Mesothelial cell of epicardium (in vitro differentiated cells): ENCODE results near the gene GAK. TPM values are rescaled to one million over a fixed set of nuclear protein-coding genes. Genes with fewer than 3 reads are reported as not detected.

Experiments used
- DNase-seq, 2 experiments: peaks; one replicate each; pipeline ENCODE4 v3.0.0; 2021; ENCODE audit warnings: low spot score in 2 of 2; ENCODE audit not compliant: unreplicated experiment in 2 of 2
- H3K27ac Mint-ChIP-seq: 2 replicates; pipeline ENCODE4 v1.8.0; 2021; ENCODE audit warnings: mixed read lengths
- H3K27me3 Mint-ChIP-seq: 2 replicates; pipeline ENCODE4 v1.8.0; 2021; ENCODE audit warnings: low read depth, mixed read lengths
- H3K36me3 Mint-ChIP-seq: 2 replicates; pipeline ENCODE4 v1.8.0; 2021; ENCODE audit warnings: mixed read lengths
- H3K4me1 Mint-ChIP-seq: 2 replicates; pipeline ENCODE4 v1.8.0; 2021; ENCODE audit warnings: mixed read lengths
- H3K4me3 Mint-ChIP-seq: 2 replicates; pipeline ENCODE4 v1.8.0; 2021; ENCODE audit warnings: mild to moderate bottlenecking, moderate library complexity, mixed read lengths
- H3K9me3 Mint-ChIP-seq: 2 replicates; pipeline ENCODE4 v1.8.0; 2021; ENCODE audit warnings: mixed read lengths
- total RNA-seq: library from RNA; stranded (reverse); gene quantifications from 3 replicates; pipeline ENCODE4 v1.2.1, GENCODE V29; 2021
- TF ChIP-seq, protein P1 (sequence below): fragments of 200-600 bp; sonication (generic); IDR thresholded peaks from one replicate; pipeline ENCODE4 v1.5.0; 2021; ENCODE audit warnings: antibody characterized with exemption; ENCODE audit not compliant: unreplicated experiment

GAK gene
- total RNA-seq, 1 donor from 2014 or later, result 114 TPM

DNA sequence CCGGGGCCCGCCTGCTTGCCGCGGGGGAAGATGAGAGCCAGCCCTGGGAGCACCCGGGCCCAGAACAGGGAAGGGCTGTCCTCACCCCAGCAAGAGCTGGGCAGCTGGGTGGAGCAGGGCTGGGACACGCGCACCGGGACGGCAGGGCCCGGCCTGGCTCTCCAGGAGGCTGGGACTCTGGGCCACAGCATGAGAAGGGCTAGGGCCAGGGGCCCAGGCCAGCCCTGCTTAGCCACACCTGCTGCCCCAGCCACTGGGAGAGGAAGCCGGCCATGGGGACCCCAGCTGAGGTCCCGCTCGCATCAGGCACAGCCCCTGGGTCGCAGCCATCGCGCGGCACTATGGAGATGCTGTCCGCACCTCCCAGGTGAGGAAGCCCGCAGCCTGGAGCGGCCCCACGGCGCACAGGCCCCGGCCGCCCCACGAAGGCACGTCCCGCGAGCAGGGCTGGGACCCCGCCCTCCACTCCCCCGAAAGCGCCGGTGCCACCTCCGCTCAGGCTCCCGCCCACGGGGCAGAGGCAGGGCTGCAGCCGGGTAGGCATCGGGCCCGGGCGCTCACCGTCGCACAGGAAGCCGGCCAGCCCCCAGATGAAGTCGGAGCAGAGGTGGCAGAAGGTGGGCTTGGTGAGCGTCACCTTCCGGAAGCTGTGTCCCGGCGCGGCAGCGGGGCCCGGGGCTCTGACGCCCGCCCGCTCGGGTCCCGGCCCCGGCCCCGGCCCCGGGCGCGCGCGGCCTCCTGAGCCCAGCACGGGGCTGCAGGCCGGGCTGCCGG, 40.7 kb upstream of the GAK start:
- Mint-ChIP-seq H3K27ac (no peak overlapping the region), H3K27me3 (peaks cover 21% of the 10 kb centered on the region), H3K9me3 (no peaks in the 10 kb centered on the region), H3K36me3 (no peaks in the 10 kb centered on the region), H3K4me3 (peak overlapping the region; percentile 52), H3K4me1 (no peaks in the 10 kb centered on the region)
- TF ChIP-seq, protein P1, sequence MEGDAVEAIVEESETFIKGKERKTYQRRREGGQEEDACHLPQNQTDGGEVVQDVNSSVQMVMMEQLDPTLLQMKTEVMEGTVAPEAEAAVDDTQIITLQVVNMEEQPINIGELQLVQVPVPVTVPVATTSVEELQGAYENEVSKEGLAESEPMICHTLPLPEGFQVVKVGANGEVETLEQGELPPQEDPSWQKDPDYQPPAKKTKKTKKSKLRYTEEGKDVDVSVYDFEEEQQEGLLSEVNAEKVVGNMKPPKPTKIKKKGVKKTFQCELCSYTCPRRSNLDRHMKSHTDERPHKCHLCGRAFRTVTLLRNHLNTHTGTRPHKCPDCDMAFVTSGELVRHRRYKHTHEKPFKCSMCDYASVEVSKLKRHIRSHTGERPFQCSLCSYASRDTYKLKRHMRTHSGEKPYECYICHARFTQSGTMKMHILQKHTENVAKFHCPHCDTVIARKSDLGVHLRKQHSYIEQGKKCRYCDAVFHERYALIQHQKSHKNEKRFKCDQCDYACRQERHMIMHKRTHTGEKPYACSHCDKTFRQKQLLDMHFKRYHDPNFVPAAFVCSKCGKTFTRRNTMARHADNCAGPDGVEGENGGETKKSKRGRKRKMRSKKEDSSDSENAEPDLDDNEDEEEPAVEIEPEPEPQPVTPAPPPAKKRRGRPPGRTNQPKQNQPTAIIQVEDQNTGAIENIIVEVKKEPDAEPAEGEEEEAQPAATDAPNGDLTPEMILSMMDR, result no peak
- DNase-seq, result no peak

DNA sequence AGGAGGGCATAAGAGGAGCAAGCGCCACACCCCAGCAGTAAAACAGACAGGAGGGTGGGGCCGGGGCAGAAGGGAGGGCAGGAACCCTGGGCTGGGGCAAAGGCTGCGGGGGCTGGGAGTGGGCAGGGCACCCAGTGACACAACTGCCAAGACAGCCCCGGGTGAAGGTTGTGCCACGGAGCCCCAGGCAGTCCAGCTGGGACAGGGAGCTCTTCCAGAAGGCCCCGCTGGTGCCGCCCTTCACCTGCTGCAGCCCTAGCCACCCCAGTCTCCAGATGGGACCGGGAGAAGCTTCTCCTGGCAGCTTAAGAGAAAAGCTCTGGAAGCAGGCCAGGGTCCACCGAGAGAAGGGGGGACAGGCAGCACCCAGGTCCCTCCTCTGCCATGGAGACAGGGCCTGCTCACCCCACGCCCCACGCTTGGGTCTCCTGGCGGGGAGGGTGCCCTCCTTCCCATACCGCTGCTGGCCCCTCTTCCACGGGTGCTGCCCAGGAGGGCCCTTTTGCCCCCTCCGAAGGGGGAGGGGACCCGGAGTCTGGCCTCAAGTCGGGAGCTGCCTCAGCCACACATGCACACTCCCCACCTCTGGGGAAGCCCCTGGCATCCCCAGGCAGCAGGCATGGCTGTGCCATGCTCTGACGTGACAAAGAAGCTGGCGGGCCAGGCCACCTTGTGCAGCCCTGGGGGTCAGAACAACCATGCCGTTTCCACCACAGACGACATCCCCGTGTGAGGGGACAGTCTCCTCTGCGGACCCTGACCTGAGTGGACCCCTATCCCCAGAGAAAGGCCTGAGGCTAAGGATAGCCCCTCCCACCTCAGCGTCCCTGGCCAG, 39.8 kb upstream of the GAK start:
- peaks cover 23% of the 10 kb centered on the region for H3K27me3 Mint-ChIP-seq
- no peak overlapping the region for H3K27ac Mint-ChIP-seq
- H3K4me1 Mint-ChIP-seq, result no peaks in the 10 kb centered on the region
- TF ChIP-seq, protein P1, result no peak
- H3K9me3 Mint-ChIP-seq, result no peaks in the 10 kb centered on the region
- peak overlapping the region; percentile 52 for H3K4me3 Mint-ChIP-seq
- DNase-seq, result no peak
- no peaks in the 10 kb centered on the region for H3K36me3 Mint-ChIP-seq

DNA sequence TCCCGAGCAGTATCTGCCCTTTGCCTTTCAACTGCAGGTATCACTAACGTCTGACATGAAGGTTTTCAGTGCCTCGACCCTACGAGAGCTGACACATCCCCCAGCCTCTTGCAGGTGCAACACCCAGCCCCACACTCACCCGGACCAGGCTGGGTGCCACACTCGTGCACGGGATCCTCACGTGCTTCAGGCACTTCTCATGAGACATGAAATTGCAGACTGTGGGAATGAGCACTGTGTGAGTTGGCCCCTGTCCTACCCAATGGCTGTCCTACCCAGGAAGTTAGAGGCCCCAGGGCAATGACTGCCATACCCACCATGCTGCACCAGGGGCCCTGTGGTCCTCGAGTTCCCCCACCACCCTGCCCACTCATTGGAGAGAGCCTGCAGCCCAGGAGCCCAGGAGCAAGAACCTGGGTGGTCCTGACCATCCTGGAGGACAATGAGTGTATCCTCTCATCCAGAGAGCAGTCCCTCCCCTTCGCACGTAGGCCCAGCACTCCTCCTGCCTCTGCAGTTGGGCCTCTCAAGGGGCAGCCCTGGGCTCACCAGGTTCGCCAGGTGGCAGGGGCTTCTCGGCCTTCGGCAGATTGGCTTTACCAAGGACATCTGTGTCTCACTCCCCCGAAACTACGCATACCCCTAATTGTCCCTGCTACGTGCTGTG, 38.9 kb upstream of the GAK start:
- peak overlapping the region; percentile 31 for H3K4me3 Mint-ChIP-seq
- peaks cover 23% of the 10 kb centered on the region for H3K27me3 Mint-ChIP-seq
- no peak overlapping the region for H3K27ac Mint-ChIP-seq
- H3K9me3 Mint-ChIP-seq, result no peaks in the 10 kb centered on the region
- H3K36me3 Mint-ChIP-seq, result no peaks in the 10 kb centered on the region
- TF ChIP-seq, protein P1, result no peak
- H3K4me1 Mint-ChIP-seq, result no peaks in the 10 kb centered on the region
- DNase-seq, result no peak

DNA sequence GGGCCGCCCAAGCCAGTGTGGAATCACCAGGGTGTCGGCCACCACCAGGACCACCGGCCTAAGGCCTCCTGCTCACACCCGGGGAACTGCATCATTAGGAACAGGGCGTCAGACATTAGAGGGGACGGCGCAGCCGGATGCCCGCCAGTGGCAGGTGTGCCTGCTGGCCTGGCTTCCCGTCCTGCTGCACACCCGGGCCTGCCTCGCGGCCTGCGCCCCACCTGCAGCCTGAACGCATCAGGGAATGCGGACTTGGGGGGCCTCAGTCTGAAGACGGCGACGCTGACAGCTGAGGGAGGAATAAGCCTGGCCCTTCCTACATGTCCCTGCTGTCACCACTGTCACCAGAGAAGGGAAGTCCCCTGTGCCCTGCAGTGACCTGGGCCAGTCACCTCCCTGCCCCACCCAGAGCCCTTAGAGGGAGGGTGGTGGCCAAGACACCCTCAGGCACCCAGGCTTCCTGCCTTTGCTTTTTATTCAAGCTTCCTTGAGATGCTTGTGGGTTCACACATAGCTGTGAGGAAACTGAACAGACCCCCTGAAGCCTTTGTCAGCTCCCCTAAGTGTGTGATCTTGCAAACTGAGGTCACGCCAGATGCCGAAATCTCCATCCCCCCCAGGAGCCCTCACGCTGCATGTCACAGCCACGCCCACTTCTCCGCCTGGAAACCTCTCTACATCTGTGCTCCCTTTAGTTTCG, 38.1 kb upstream of the GAK start:
- Mint-ChIP-seq H3K36me3 (peaks cover 2% of the 10 kb centered on the region), H3K9me3 (no peaks in the 10 kb centered on the region), H3K4me1 (no peaks in the 10 kb centered on the region), H3K27me3 (peaks cover 25% of the 10 kb centered on the region), H3K27ac (no peak overlapping the region), H3K4me3 (no peak overlapping the region)
- DNase-seq, result no peak
- TF ChIP-seq, protein P1, result no peak
